Pulmonary artery endothelial cell (primary cell): Measurements from ENCODE around the gene HLA-DQA1. TPM values are rescaled to one million over a fixed set of nuclear protein-coding genes. Genes with fewer than 3 reads are reported as not detected.
A peak's percentile ranks its signal among the peaks of the same experiment; 100 is the strongest.
"Not testable (repeated sequence)": the region's sequence is repeated elsewhere in the genome, so short reads cannot be mapped to it uniquely, and the experiment has no call there.

Source experiments
- DNase-seq: peaks from one replicate; pipeline ENCODE4 v3.0.0-alpha.2; 2011; ENCODE audit warnings: low read depth, low spot score
- total RNA-seq: library from RNA; depleted of rRNA; stranded (reverse); fragments of >200 nt; gene quantifications from 2 replicates; pipeline ENCODE4 v1.2.3, GENCODE V29; 2014

HLA-DQA1 gene
- total RNA-seq, result not detected in 2 replicates

DNA sequence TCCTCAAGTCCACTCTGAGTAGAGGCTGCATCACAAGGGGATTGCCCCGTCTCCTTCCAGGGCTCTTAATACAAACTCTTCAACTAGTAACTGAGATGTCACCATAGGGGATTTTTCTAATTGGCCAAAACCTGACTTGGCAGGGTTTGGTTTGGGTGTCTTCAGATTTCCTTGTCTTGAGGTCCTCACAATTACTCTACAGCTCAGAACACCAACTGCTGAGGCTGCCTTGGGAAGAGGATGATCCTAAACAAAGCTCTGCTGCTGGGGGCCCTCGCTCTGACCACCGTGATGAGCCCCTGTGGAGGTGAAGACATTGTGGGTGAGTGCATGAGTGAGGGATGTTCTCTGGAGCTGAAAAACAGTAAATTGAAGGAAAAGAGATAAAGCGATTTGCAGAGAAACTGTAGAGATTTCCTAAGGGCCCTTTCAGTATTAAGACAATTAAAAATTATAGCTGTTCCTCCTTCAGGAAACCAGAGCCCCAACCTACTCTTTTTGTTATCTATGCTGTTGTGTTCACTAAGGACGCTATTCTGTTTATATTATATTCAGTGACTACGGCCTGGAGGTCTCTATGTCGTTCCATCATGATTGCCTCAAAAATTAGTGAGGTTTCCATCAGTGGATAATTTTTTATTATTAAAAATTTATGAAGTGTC, at the start of gene HLA-DQA1:
Gene HLA-DQA1 (plus strand): TSS at position 188 of the 662 bp plus-strand sequence. CDS start 53 bp downstream, at position 241.
- no peak for DNase-seq

DNA sequence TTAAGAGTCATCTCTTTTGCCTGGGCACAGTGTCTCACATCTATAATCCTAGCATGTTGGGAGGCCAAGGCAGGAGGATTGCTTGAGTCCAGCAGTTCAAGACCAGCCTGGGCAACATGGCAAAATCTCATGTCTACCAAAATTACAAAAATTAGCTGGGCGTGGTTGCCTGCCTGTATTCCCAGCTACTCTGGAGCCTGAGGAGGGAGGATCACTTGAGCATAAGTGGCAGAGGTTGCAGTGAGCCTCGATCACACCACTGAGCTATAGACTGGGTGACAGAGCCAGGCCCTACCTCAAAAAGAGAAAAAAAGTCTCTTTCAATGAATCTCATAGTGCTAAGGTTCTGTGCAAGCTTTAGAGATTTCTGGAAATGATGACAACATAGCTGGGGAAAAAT, 49.0 kb upstream of the HLA-DQA1 start:
- no peak for DNase-seq

DNA sequence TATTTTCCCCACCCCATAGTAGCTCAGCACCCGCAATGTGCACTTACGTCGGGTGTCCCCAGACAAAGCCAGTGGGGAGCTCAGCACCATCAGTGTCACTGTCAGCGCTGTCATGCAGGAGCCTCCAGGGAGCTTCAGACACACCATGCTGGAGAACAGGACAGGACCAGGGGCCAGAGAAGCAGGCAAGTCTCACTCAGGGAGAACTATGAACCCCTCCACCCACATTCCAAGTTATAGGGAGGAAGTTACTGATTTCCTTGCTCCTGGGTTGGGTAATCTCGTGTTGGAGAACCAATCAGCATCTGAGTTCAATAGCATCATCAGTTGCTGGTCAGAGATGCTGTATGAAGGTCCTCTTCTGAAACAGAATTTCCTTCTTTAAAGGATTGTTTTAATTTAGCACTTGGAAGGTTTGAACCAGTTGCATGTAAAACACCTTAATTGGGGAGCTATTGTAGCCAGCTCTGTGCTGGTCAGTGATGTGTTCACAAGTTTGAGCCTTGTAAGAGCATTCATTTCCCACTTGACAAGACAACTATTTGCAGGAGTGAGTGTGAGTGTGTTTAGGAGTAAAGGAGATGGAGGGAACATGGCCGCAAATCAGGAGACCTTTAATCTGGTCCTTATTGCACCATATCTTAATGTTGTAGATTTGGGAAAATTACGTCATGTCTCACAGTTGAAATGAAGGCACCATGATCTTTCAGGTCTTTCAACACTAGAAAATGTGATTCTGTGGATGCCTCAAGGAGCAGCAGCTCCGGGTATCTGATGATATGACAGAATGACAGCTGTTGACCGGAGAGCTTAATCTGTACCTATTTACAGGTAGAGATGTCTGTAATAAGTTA, 47.4 kb upstream of the HLA-DQA1 start, which contains the start of gene HLA-DRB1:
Gene HLA-DRB1 (minus strand): TSS at position 253 of the 854 bp plus-strand sequence. CDS start 106 bp downstream, at position 147.
- no peak for DNase-seq

DNA sequence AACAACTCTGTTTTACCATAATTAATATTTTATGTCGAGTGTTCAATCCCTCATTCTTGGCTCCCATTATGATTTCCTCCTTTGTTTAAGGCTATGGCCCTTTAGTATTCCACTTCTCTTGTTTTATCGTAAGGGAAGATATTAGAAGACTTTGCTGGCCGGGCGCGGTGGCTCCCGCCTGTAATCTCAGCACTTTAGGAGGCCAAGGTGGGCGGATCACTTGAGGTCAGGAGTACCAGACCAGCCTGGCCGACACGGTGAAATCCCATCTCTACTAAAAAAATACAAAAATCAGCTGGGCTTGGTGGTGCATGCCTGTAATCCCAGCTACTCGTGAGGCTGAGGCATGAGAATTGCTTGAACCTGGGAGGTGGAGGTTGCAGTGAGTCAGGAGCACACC, 46.5 kb upstream of the HLA-DQA1 start:
- DNase-seq, result not testable (repeated sequence)

DNA sequence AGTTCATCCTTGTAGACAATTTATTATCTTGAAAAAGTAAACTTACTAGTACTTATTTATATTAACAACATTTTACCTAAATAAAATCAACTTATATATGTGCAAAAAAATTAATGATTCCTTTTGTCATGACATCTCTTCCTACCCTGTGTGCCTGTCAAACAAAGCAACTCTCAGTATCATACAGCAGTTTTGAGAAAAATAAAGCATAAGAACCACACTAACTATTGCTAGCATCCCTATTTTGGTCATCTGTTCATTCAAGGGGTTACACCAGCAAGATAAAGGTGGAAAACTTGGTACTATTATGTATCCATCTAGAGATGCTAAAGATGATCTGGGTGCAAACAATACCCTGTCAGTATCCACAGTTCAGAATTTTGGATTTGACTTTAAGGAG, 40.2 kb upstream of the HLA-DQA1 start:
- DNase-seq, result no peak

DNA sequence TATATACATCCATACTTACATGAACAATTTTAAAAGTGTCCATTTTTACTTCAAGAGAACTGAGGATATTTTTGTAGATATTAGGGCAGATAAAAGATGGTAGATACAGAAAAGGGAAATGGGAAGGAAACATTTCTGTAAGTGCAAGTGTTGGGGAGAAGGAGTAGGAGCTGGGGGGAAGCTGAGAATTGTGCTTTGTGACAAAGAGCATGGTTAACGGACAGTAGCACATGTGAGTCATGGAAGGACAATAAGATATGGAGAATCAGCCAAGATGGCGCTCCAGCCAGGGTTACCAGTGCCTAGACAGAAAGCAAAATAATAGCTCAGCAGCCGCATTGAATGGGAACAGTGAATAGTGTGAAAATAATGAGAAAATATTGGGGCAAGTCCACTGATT, 34.8 kb upstream of the HLA-DQA1 start:
- no peak for DNase-seq

DNA sequence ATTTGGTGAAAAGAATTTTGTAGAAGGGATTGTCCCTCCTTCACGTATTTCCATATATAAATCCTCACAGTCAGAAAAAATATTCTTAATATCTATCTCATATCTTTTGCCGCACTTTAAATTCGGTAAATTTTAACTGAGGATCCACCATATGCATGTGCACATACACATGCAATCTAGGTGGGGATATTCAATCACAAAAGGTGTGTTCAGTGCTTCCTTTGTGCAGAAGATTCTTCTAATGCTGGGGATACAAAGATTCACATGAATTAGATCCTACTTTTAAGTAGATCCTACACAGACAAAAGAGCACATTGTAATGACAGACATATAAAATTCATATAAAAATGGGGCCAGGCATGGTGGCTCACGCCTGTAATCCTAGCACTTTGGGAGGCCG, 34.0 kb upstream of the HLA-DQA1 start:
- DNase-seq, result no peak

DNA sequence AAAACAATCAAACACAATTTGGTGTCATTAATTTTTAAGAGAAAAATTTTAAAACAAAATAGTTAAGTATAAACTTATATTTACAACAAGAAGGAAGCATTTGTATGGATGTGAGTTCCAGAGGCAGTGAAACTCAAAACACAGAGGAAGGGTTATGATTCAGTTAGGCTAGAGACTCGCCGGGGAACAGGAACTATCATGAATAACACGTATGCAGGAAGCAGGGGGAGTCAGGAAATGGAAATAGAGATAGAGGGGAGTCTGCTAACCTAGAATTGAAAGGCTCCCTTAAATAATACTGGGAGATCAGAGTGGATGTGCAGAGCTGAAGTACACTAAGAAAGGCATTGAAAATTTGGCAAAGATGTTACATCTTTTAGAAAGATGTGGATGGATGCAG, 33.3 kb upstream of the HLA-DQA1 start:
- DNase-seq, result no peak

DNA sequence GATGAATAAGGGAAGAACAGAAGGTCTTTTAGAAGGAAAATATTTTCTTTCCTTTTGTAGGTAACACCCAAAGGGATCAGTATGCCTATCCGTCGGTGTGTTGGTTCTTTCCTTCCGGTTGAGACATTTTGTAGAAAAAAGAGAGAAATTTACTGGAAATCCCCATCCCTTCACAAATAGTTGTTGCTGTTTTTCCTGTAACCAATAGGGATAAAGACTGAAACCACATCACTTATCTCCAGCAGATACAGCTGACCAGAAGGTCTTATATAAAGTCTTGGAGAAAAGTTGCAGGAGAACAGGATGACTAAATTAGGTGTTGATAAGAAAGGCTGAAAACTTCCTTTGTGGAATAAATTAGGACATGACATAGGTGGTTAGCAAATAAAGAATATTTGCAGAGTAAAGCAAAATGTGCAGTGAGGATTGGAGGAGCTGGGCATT, 32.8 kb upstream of the HLA-DQA1 start:
- DNase-seq, result no peak

DNA sequence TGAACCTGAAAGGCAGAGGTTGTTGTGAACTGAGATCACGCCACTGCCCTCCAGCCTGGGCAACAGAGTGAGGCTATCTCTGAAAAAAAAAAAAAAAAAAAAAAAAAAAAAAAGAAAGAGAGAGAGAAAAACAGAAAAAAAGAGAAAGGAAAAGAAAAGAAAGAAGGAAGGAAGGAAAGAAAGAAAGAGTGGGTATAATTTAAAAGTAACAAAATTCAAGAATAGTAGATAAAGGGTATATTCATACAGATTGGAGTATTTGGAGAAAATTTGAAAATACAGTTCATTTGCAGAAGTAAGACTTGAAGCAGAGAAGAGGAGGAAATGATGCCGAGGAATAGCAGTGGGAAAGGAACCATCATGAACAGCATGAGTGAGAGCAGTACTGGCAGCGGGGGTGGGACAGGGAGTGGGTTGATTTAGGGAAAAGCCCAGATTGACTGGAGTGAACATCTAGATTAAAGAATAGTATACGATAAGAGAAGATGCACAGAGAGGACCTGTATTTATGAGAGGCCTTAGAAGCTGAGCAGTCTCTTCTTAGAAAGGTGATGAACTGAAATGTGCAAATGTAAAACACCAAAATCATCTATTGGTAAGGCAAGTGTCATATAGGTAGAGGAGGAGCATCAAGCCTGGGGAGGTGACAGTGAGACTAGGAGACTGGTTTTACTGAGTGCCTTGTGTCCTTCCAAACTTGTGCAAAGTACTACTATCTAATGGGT, 29.8 kb upstream of the HLA-DQA1 start:
- DNase-seq, result no peak

DNA sequence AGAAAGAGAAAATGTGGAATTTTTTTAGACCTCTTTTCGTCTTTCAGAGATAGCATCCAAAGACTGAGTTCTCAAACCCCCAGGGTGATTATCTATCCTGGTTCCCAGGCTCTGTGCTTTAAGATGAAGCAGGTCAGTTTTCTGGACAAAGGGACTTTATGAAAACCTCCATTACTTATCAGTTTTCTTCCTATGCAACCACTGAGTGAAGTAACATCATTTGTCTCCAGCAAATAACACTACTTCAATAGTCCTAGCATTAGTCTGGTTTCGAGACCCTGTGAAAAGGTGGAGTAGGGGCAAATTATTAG, 29.3 kb upstream of the HLA-DQA1 start:
- DNase-seq, result no peak

DNA sequence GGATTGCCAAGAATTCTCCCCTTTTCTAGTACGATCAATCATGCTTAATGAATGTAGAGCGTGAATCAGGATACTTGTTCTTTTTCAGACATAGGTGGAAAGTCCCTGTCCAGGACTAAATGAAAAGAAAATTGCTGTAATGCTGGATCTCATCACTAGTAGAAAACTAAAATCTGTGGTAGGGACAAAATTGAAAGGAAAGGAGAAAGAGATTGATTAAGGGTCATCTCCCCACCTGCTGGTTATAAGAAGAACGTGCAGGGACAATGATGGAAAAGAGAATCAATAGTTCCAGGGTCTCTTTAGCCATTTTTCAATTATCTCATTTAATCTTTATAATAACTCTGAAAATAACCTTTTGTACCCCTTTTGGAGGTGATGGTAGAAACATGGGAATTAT, 28.8 kb upstream of the HLA-DQA1 start:
- no peak for DNase-seq

DNA sequence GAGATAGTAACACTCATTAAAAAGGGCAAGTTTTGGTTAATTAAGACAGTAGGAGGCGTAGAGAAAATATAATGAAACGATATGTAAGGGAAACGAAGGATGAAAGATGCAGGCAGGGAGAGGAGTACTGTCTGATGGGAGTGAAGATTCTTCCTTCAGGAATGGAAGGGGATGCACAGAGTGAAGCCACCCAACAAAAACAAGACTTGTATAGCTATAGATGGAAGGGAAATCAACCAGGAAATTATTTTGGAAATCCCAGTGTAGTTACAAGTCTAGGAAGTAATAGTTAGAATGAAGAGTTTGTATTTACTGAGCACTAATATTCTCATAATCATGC, 27.8 kb upstream of the HLA-DQA1 start:
- no peak for DNase-seq

DNA sequence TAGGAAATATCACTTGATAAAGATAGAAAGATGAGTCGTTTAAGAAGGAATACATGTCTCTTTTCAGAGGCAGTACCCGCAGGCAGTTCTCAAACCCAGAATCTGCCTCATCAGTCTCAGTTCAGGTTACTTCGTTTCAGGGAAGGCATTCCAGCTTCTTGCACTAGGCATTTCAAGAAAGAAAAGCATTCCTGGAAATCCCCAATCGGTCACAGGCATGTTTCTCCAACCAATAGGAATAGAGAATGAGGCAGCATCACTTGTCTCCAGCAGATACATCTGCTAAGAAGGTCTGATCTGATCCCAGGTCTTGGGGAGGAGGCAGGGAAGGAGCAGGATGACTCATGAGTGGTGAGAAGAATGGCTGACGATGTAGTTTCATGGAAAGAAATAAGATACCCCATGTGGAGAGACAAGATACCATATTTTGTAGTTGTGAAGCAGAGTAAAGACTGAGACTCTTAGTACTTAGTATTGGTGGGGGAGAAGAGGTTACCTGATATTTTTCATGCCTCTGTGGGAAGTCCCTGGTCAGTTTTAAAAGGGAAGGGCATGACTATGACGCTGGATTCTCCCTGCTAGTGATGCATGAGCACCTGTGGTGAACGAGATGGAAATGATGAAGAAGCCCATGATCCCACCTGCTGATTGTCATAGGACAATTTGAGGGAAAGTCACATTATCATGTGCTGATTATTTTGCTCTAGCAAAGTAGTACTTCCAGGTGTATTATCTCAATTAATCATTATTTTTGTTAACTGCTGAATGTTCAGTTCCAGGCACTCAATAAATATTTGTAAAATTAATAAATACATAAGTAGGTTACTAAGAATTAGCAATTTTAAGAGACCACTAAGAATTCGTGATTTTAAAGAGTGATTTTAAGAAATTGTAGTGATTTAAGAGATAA, 27.2 kb upstream of the HLA-DQA1 start:
- peak; percentile 83 for DNase-seq

DNA sequence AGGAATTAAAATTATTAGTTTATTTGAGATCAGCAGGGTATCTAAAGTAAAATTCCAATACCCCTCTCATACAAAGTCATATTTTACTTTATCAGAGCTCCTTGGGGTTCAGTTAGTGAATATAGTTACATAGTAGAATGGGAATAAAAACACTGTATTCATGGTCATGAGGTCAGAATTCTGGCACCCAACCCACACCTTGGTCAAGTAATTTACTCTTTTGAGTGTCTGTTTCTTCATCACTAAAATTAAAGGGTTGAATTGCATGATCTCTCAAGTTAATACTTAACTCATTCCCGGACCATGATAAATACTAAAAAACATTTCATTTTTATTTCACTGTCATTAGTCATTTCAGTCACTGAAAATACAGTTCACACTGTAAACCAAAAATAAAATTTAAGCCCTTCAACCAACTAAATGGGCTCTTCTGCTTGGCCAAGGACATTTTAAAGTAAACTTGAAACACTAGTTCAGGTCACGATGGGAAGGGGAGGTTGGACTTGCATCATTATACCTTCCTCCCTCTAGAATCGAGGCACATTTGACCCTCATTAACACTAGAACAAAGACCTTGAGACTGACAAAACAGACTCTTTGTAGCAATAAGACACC, 26.4 kb upstream of the HLA-DQA1 start:
- no peak for DNase-seq

DNA sequence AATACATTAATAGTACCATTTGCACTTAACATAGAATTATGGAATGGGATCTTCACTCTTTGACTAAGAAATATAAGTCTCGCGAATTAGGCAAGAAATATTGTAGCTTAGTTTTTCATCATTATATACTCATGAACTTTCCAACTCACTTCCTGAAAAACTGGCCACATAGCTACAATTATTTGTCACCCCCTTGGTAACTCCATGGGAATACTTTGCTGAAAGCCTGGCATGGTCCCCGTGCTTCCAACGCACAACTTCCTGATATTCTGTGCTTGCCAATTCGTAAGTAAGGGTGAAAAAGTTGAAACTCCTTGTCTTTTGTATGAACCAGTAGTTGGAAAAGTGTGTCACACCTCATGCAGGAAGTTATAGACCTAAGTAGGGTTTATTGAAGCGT, 23.7 kb upstream of the HLA-DQA1 start:
- no peak for DNase-seq

DNA sequence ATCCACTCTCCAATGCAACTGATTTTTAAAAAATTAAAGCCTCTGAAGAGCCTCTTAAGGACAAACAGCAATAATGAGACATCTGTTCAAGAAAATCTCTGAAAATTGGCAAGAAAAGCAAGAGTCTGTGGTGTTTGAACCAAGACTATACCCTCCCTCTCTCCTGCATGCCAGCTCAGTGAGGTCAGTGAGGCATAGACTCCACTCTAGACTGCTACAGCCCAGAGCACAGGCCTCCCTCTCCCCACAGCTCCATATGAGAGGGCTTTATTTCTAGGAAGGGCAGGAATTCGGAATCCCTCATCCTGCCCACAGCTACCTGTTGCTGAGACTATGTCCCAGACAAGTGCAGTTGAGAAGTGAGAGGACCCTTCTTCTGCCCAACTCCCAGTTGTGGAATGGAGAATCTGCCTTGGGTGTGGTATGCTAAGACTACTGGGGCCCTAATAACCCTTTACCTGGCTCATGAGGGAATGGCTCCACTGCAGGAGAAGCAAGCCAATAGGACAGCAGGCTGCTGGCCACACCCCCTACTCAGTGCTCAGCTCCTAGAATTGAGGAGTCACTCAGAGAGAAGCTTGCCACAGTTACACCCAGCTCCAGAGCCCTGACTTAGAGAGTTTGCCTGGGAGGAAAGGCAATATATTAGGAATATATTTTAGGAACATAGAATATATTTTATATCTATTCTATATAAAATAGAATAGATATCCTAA, 22.7 kb upstream of the HLA-DQA1 start:
- DNase-seq, result no peak

DNA sequence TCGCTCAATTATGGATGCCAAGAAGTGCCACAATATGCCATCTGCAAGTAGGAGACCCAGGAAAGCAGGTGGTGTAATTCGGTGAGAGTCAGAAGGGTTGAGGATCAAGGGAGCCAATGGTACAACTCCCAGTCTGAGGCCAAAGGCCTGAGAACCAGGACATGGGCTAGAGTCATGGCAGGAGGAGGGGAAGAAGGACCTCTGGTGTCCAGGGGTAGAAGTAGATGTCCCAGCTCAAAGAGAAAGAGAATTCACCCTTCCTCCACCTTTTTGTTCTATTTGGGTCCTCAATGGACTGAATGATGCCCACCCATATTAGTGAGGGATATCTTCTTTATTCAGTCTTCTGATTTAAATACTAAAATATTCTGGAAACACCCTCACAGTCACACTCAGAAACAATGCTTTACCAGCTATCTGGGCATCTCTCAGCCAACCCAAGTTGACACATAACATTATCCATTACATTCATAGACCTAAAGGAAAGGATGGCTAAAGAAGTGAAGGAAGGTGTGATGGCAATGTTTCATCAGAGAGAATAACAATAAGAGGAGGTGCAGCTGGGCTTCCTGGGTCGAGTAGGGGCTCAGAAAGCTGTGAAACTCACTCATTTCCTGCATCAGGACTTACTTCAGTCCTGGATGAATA, 21.2 kb upstream of the HLA-DQA1 start:
- no peak for DNase-seq

DNA sequence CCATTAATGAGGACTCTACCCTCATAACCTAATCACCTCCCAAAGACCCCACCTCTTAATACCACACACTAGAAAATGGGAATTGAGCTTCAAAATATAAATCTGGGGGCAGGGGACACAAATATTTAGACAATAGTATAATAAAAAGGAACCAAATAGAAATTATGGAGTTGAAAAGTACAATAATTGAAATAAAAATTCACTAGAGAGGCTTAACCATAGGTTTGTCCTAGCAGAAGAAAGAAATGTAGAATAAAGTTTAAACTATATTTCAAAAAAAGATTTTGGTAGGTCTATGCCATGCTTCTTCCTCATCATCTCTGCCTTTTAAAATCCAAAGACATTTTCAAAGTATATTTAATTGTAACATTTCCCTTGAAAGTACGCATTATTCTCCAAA, 19.5 kb upstream of the HLA-DQA1 start:
- no peak for DNase-seq

DNA sequence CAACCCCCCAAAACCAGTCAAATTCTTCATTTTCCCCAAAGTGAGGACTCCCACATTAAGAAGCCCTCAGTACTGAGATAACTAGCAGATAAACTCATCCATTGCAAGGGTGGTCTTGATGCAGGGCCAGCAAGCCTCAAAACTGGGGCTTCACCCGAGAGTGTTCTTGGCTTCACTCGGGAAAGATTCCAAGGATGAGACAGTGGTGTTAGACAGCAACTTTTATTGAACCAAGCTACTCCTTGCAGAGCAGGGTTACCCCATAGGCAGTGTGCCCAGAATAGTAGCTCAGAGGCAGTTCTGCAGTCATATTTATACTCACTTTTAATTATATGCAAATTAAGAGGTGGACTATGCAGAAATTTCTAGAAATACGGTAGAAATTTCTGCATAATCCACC, 15.8 kb upstream of the HLA-DQA1 start:
- DNase-seq, result no peak
